SK-N-SH (cell line): Measurements from ENCODE around the gene POLL. TPM values are rescaled to one million over a fixed set of nuclear protein-coding genes. Genes with fewer than 3 reads are reported as not detected.

ENCODE experiments used
- CTCF ChIA-PET: fragments of 300-600, 350-600 bp; formaldehyde crosslinking; extraction: SDS; loops from one replicate; lab custom pipeline; 2021; lab: Yijun Ruan, JAX
- POLR2A ChIA-PET: fragments of 350-600 bp; sonication (Branson Sonifier 250); formaldehyde crosslinking; extraction: SDS; loops from one replicate; lab custom pipeline; 2020; ENCODE audit warnings: antibody characterized with exemption, inconsistent platforms; lab: Yijun Ruan, JAX
- DNase-seq: peaks from one replicate; pipeline ENCODE4 v3.0.0; 2012
- H2AFZ ChIP-seq: fragments of 200-600 bp; sonication (generic); 2 replicates; pipeline ENCODE4 v1.8.1; 2016; ENCODE audit warnings: antibody characterized with exemption, mild to moderate bottlenecking, low read depth
- H3F3A ChIP-seq: fragments of 200-600 bp; sonication (generic); replicated peaks from 2 replicates; pipeline ENCODE3; 2016; ENCODE audit warnings: antibody characterized with exemption, mild to moderate bottlenecking; ENCODE audit not compliant: insufficient read depth
- H3K27ac ChIP-seq, 2 experiments: fragments of 200-500 bp in 1 of 2; fragments of 200-600 bp in 1 of 2; sonication (Bioruptor generic) in 1 of 2; sonication (generic), shearing (Covaris generic) in 1 of 2; 2 replicates each; pipeline versions ENCODE4 v1.5.1 to v1.6.1; 2014 to 2016; ENCODE audit warnings: low read depth in 2 of 2, inconsistent platforms in 1 of 2, low read length in 1 of 2, mild to moderate bottlenecking in 1 of 2, mixed read lengths in 1 of 2
- H3K27me3 ChIP-seq: fragments of 200-600 bp; sonication (generic), shearing (Covaris generic); 2 replicates; pipeline ENCODE4 v1.6.1; 2016; ENCODE audit warnings: mixed run types; ENCODE audit not compliant: insufficient read depth
- H3K36me3 ChIP-seq, 2 experiments: fragments of 200-500 bp in 1 of 2; fragments of 200-600 bp in 1 of 2; sonication (Bioruptor generic) in 1 of 2; sonication (generic) in 1 of 2; replicated peaks in 1 of 2; 2 replicates each; pipeline versions ENCODE3 to v1.5.1; 2014 to 2016; ENCODE audit warnings: low read length in 1 of 2, mild to moderate bottlenecking in 1 of 2; ENCODE audit not compliant: insufficient read depth in 2 of 2, control insufficient read depth in 1 of 2
- H3K4me1 ChIP-seq, 2 experiments: fragments of 200-500 bp in 1 of 2; fragments of 200-600 bp in 1 of 2; sonication (Bioruptor generic) in 1 of 2; sonication (generic), shearing (Covaris generic) in 1 of 2; 2 replicates each; pipeline versions ENCODE4 v1.5.1 to v1.6.1; 2014 to 2016; ENCODE audit warnings: low read depth in 1 of 2, low read length in 1 of 2, mixed run types in 1 of 2; ENCODE audit not compliant: insufficient read depth in 2 of 2, control insufficient read depth in 1 of 2
- H3K4me2 ChIP-seq: fragments of 200-600 bp; sonication (generic), shearing (Covaris generic); 2 replicates; pipeline ENCODE4 v1.6.1; 2017; ENCODE audit warnings: mixed run types
- H3K4me3 ChIP-seq, 2 experiments: fragments of 200-500 bp in 1 of 2; fragments of 200-600 bp in 1 of 2; sonication (Bioruptor generic) in 1 of 2; sonication (generic), shearing (Covaris generic) in 1 of 2; 2 replicates each; pipeline versions ENCODE4 v1.5.1 to v1.8.1; 2014 to 2016; ENCODE audit warnings: low read depth in 2 of 2, inconsistent platforms in 1 of 2, low read length in 1 of 2, mild to moderate bottlenecking in 1 of 2, mixed read lengths in 1 of 2, moderate library complexity in 1 of 2
- H3K79me2 ChIP-seq: fragments of 200-600 bp; sonication (generic); 2 replicates; pipeline ENCODE4 v1.8.1; 2017; ENCODE audit warnings: mild to moderate bottlenecking; ENCODE audit not compliant: insufficient read depth
- H3K9ac ChIP-seq: fragments of 200-600 bp; sonication (generic); 2 replicates; pipeline ENCODE4 v1.6.1; 2017; ENCODE audit warnings: mixed run types
- H3K9me2 ChIP-seq: fragments of 200-600 bp; sonication (generic); 2 replicates; pipeline ENCODE4 v1.6.1; 2017; ENCODE audit warnings: mixed run types
- H3K9me3 ChIP-seq: fragments of 200-600 bp; sonication (generic); 2 replicates; pipeline ENCODE4 v1.6.1; 2017; ENCODE audit warnings: mixed run types, mild to moderate bottlenecking, moderate library complexity
- H4K20me1 ChIP-seq: fragments of 200-600 bp; sonication (generic); 2 replicates; pipeline ENCODE4 v1.6.1; 2017; ENCODE audit warnings: mild to moderate bottlenecking, mixed run types; ENCODE audit not compliant: insufficient read depth
- CTCF ChIP-seq: fragments of 200-600 bp; sonication (generic); IDR thresholded peaks from 2 replicates; pipeline ENCODE4 v1.6.1; 2017; ENCODE audit warnings: antibody characterized with exemption, mild to moderate bottlenecking, moderate library complexity
- EP300 ChIP-seq, 2 experiments: IDR thresholded peaks; 2 replicates each; pipeline versions ENCODE4 v1.4.0 to v1.6.1; 2012; ENCODE audit warnings: borderline replicate concordance in 1 of 2, low read depth in 1 of 2, low read length in 1 of 2
- EZH2phosphoT487 ChIP-seq: fragments of 200-600 bp; sonication (generic); IDR thresholded peaks from 2 replicates; pipeline ENCODE4 v1.6.1; 2017; ENCODE audit warnings: low read depth, mixed run types, mild to moderate bottlenecking, antibody characterized with exemption, moderate library complexity, borderline replicate concordance
- MXI1 ChIP-seq: IDR thresholded peaks from 2 replicates; pipeline ENCODE4 v1.6.1; 2012; ENCODE audit warnings: mild to moderate bottlenecking, low read depth, low read length, improper control_type of control experiment
- PBX3 ChIP-seq: IDR thresholded peaks from 2 replicates; pipeline ENCODE4; 2012
- POLR2AphosphoS5 ChIP-seq: IDR thresholded peaks from 2 replicates; pipeline ENCODE4 v1.6.1; 2012; ENCODE audit warnings: low read depth, low read length
- RAD21 ChIP-seq: IDR thresholded peaks from 2 replicates; pipeline ENCODE4 v1.6.1; 2012; ENCODE audit warnings: mild to moderate bottlenecking, low read length
- REST ChIP-seq: IDR thresholded peaks from 2 replicates; pipeline ENCODE4 v1.6.1; 2012; ENCODE audit warnings: mild to moderate bottlenecking, low read depth, low read length, moderate library complexity
- SMC3 ChIP-seq: IDR thresholded peaks from 2 replicates; pipeline ENCODE4 v1.6.1; 2012; ENCODE audit warnings: low read depth, low read length, improper control_type of control experiment
- TCF12 ChIP-seq: IDR thresholded peaks from 2 replicates; pipeline ENCODE4 v1.4.0; 2012
- TEAD4 ChIP-seq: IDR thresholded peaks from 2 replicates; pipeline ENCODE4 v1.4.0; 2012; ENCODE audit warnings: mild to moderate bottlenecking, borderline replicate concordance; ENCODE audit not compliant: insufficient read depth
- YY1 ChIP-seq: IDR thresholded peaks from 2 replicates; pipeline ENCODE4 v1.4.0; 2012; ENCODE audit warnings: low read depth, mild to moderate bottlenecking
- WGBS: methylation state at CpG from one replicate; pipeline ENCODE4 v1.1.6; 2017; ENCODE audit warnings: low lambda C conversion rate; 5-methylcytosine and 5-hydroxymethylcytosine counted together
- polyA plus RNA-seq, 3 experiments: library from polyadenylated mRNA; depleted of rRNA; stranded (reverse); fragments of >200 nt; gene quantifications; 2 replicates each; pipeline ENCODE4 v1.2.3, GENCODE V29; 2012

The POLL gene
- polyA plus RNA-seq, 1 of the 3 experiments (the other 2 are of a cell fraction), result 22.0 TPM

GRCh38 chr10:101536800-101537199 lies 51.3 kb downstream of the POLL start:
- no peaks in the 10 kb centered on the region for H3F3A ChIP-seq
- no peak overlapping the region for H3K9ac ChIP-seq
- no peaks in the 10 kb centered on the region for H3K79me2 ChIP-seq
- no peak overlapping the region for H3K4me3 ChIP-seq
- POLR2A ChIA-PET, result no interaction called here
- peak; percentile 53 for TF ChIP-seq RAD21
- TF ChIP-seq REST, result no peak
- TF ChIP-seq EZH2phosphoT487, result no peak
- TF ChIP-seq CTCF, result peak; percentile 68
- no peak for TF ChIP-seq POLR2AphosphoS5
- peak; percentile 36; the same call in 1 of the 2 replicates for TF ChIP-seq SMC3
- H3K9me3 ChIP-seq, result no peaks in the 10 kb centered on the region
- H3K4me1 ChIP-seq, result no peaks in the 10 kb centered on the region
- DNase-seq, result peak; percentile 54
- H3K9me2 ChIP-seq, result no peaks in the 10 kb centered on the region
- H2AFZ ChIP-seq, result no peak overlapping the region
- H3K27ac ChIP-seq, result no peak overlapping the region
- H3K36me3 ChIP-seq, result peaks cover 19 to 54% of the 10 kb centered on the region in 2 experiments
- H4K20me1 ChIP-seq, result no peaks in the 10 kb centered on the region
- no peak overlapping the region for H3K4me2 ChIP-seq
- CTCF ChIA-PET, result interaction anchor here (1.0 to 3.9 kb wide), 14 partner anchors 10 to 244 kb away, joined by 3 to 22 read pairs (median 4); no protein-coding TSS in a partner anchor
- H3K27me3 ChIP-seq, result no peaks in the 10 kb centered on the region

- no peaks in the 10 kb centered on the region for H3K4me1 ChIP-seq
- no peak overlapping the region for H3K4me3 ChIP-seq
- ChIA-PET POLR2A (no interaction called here), CTCF (interaction anchor here (0.9 to 3.9 kb wide), 16 partner anchors 9 to 322 kb away, joined by 3 to 22 read pairs (median 4); no protein-coding TSS in a partner anchor)
- no peak overlapping the region for H3K27ac ChIP-seq
- H3K9ac ChIP-seq, result no peak overlapping the region
- no peak overlapping the region for H2AFZ ChIP-seq
- no peaks in the 10 kb centered on the region for H4K20me1 ChIP-seq
- no peaks in the 10 kb centered on the region for H3K9me3 ChIP-seq
- TF ChIP-seq MXI1 (no peak), POLR2AphosphoS5 (no peak), EP300 (IDR thresholded peaks at IDR 0.05; ENCODE audit: borderline replicate concordance in 1 of 2, low read depth in 1 of 2, low read length in 1 of 2) (no peak), EZH2phosphoT487 (no peak), PBX3 (no peak), TCF12 (no peak), YY1 (no peak), TEAD4 (no peak)
- DNase-seq, result no peak
- 63% methylated on average over 4 of the region's 4 CpGs for WGBS
- peaks cover 19 to 56% of the 10 kb centered on the region in 2 experiments for H3K36me3 ChIP-seq
- H3F3A ChIP-seq, result no peaks in the 10 kb centered on the region
- no peaks in the 10 kb centered on the region for H3K27me3 ChIP-seq
- H3K9me2 ChIP-seq, result no peaks in the 10 kb centered on the region
- no peaks in the 10 kb centered on the region for H3K79me2 ChIP-seq
- H3K4me2 ChIP-seq, result no peak overlapping the region
These were observed 52.1 kb downstream of the POLL start for GRCh38 chr10:101535949-101536348.
